ENCODE data around the gene FAM47E.

GRCh38 chr4:76219299-76220055 is 32.0 kb upstream of the FAM47E start:
- TF ChIP-seq CTCF (IDR thresholded peaks at IDR 0.05 in 4 of 5, conservative IDR thresholded peaks at IDR 0.05 in 1 of 5): no peak
- no peak for TF ChIP-seq POLR2A (IDR thresholded peaks at IDR 0.05)

All from gastrocnemius medialis (tissue), 4 donors.